Measurements from ENCODE around the gene CRY1.

The CRY1 gene

GRCh38 chr12:106955377-106956047 is 137.8 kb downstream of the CRY1 start, which contains the start of gene TMEM263:
Gene TMEM263 (plus strand): TSS chr12:106955907. CDS start chr12:106967117, 11,210 bp downstream.
- peak; percentile 97 for DNase-seq

GRCh38 chr12:106954462-106955376 is 138.6 kb downstream of the CRY1 start:
- no peak for DNase-seq

DNA sequence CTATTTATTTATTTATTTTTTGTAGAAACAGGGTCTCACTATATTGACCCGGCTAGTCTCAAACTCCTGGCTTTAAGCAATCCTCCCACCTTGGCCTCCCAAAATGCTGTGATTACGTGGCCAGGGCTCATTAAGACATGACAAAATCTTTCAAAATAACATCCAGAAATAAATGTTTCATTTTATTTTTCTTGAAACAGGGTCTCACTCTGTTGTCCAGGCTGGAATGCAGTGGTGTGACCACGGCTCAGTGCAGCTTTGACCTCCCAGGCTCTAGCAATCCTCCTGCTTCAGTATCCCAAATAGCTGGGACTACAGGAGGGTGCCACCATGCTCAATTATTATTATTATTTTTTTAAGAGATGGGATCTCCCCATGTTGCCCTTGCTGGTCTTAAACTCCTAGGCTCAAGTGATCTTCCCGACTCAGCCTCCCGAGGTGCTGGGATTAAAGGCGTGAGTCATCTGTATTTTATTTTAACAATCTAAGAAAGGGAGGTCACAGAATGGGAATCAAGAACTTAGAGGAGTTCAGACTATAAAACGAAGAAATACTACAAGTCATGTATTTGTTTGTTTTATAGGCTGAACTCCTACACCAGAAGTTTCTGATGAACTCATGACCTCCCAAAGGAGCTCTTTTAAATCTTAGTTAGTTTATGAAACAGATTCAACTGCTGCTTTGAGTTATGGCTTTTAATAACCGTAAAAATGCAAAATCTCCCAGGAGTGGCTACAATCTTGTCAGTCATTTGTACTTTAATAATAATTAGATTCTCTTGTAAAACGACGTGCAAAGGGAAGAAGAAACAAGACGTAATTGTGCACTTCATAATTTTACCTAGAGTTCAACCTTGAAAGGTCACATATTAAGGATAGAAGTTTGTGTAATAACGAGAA is 139.7 kb downstream of the CRY1 start:
- no peak for DNase-seq

DNA sequence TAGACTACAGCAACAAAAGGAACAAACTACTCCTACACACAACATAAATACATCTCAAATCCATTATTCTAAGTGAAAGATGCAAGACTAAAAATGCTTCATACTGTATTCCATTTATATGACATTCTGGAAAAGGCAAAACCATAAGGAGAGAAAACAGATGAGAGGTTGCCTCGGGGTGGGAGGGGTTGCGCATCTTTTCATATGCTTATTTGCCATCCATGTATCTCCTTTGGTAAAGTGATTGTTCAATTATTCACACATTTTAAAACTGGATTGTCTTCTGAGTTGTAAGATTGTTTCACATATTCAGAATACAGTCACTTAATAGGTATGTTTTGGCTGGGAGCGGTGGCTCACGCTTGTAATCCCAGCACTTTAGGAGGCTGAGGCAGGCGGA is 142.8 kb downstream of the CRY1 start:
- no peak for DNase-seq

DNA sequence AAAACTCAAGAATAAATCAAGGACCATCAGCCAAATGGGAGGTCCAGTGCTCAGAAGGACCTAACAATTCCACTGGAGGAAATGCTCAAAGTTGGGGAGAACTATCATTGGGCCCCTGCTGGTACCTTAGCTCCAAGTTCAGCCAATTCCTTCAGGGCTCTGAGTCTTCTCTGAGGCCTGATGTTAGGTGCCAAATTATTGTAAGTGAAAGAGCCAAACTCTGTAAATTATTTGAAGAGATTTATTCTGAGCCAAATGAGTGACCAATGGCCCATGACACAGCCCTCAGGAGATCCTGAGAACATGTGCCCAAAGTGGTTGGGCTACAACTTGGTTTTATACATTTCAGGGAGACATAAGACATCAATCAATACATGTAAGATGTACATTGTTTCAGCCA is 145.9 kb downstream of the CRY1 start:
- no peak for DNase-seq

- no peak for DNase-seq
Measured at GRCh38 chr12:106945261-106945851, 148.0 kb downstream of the CRY1 start.

DNA sequence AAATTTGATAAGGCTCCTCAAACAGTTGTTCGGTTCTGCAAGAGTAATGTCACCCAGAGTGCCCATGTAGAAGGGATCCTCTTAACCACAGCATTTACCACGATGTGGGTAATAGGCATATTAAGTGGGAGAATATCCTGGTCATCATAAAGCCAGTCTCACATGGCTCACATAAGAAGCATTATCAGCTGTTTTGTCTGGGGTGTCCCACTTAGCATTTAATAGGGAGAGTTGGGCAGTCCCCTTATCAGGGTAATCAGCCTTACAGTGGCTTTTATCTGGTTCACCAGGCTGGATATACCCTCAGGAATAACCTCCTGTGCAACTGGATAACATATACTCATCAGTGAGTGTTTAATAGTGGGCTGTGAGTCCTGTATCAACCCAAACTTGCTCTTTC is 150.6 kb downstream of the CRY1 start:
- no peak for DNase-seq

DNA sequence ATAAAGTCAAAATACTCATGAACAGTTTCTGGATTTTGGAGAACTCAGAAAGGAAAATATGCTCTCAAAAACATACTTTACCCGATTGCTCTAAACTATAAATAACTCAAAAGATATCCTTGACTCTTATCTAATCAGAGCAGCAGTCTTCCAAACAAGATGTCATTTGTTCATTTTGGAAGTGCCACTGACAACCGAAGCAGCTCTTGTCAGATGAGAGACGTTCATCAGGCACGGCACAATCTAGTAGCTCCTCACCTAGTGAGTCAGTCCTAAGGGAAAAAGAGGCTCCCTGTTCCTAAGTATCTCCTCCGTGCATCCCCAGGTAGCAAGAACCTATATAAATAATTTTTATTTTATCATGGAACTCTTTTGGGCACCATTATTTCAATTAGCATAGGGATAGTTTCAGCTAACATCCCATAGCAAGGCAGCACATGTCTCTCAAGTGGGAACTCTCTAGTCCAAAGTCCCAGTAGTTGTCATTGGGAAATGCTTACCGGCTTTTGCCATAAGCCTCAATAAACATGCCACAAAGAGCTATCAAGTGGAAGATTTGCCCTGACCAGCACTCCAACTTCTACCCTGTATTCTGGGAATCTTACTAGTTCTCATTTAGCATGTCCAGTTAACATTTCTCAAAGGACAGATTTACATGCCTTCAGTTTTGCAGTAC is 151.7 kb downstream of the CRY1 start:
- no peak for DNase-seq

Data from CD4-positive, alpha-beta T cell treated with Interleukin-15 for 1 hour (primary cell).